GM19452 (cell line): ENCODE measurements around the gene MTUS2.

ENCODE experiments used
- ATAC-seq: cut with Tn5 transposase; IDR thresholded peaks from one replicate; pipeline ENCODE4 v1.9.1; 2021; ENCODE audit not compliant: unreplicated experiment

MTUS2 gene

DNA sequence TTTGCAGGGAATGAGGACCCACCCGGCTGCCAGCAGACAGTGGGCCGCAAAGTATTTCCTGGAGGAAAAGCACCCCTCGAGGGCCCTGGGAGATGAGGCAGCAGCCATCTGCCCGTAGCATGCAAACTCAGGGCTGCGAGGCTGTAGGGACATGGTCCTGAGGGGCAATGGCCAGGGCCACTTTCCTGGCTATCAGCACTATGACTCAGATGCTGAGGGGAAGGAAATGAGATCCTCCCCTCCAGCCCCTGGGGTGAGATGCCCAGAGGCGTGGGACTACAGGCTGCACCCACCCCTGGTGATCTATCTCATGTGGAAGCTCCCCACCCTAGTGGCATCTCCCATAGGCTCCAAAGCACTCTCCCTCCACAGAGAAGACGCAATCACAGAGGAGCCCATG is 695.2 kb downstream of the MTUS2 start:
- ATAC-seq = no peak

DNA sequence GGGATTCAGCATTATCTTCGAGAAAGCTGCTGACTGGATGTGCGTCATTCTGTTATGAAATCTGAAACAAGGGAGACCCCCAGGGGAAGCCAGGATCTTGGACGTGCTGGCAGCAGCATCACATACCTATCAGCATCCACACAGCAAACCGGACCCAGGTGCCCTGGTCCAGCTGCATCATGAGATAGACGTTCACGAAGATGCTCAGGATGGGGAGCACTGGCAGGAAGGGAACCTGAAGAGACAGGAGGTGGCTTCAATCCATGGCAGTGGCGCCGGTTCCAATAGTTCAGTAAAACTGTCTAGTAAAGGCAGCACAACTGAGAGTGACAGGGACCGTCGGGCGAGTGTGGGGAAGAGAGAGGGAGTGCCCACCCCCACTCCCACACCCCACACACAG is 695.9 kb downstream of the MTUS2 start:
- no peak for ATAC-seq

DNA sequence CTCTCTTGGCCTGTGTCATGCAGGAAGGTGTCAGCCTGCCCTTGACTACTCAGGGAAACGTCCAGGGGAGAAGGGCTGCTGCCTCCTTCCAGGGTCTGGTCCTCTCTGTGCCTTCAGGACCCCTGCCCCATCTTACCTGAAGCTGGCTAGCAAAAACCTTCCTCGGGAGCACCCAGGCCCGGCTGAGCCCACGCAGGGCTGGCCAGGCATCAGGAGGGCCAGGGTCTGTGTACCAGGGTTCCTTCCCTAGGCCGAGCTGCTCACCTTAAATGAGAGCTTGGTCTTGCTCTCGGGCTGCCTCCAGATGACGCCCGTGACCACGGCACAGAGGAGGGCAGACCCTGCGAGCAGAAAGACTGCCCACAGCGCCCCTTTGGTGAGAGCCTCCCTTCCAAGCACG is 696.7 kb downstream of the MTUS2 start:
- ATAC-seq = no peak

DNA sequence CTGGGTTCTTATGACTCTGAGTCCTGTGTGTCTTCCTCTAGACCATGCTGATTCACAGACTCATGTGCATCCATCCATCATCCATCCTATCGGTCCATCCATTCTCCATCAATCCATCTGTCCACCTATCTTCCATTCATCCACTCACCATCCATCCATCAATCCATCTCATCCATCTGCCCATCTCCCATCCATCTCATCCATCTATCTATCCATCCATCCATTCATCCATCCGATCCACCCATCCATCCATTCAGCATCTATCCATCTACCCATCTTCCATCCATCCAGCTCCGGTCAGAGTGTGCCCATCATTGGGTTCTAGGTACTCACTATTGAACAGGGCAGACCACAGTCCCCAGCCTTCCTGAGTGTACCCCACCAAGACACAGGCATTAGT is 699.8 kb downstream of the MTUS2 start:
- no peak for ATAC-seq

DNA sequence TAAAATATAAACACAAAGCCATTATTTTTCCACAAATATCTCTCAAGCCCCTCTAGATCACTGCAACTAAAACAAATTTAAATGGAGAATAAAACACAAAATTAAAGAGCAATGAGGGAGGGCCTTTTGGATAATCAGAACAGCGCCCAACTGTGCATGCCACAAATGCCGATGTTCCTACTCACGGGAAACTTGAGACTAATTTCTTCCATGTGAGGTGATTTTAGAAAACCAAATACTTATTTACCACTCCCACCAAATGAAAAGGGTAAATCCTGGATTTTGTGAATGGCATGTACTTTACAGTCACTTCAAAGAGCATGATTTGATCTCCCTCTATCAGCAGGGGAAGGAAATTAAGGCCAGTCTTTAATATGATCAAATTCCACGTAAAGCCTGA is 700.5 kb downstream of the MTUS2 start:
- no peak for ATAC-seq

DNA sequence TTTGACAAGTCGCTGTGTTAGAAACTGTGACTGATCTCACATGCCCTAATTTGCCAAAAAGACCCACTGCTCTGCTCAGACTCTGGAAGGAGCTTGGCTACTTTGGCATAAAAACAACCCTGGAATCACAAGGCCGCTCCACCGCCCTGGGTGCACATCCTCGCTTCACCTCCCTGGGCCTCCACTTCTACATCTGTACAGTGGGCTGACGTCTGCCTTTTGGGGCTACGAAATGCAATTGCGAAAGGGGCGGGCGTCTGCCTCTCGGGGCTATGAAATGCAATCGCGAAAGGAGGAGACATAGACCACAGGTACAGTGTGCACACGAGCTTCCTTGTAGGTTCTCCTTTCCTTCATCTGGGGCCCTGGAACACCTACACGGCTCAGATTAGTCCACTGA is 701.2 kb downstream of the MTUS2 start:
- no peak for ATAC-seq

DNA sequence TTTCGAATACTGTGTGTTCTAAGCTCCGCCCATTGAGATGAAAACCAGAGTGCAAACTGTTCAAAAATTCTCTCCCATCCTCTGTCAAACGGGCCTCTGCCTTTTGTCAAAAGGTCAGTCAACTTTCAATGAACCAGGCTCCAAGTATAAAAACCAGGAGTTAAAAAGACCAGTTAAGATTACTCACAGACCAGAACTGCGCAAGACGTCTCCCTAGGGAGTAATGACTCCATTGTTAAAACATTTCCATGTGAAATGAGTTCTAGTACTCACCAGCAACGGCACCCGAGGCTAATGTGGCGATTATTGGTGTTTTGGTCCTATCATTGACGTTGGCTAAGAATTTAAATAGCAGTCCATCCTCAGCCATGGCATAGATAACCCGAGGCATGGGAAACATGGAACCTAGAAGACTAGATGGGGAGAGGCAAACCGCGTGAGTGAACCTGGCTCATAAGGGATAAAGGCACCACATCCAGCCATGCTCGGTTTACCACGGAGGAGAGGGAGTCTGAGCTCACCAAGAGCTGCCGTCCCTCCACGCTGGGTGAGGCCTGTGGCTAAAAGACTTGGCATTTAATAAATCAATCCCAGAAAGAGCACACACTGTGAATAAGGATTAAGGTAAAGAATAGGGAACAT is 702.0 kb downstream of the MTUS2 start:
- no peak for ATAC-seq

DNA sequence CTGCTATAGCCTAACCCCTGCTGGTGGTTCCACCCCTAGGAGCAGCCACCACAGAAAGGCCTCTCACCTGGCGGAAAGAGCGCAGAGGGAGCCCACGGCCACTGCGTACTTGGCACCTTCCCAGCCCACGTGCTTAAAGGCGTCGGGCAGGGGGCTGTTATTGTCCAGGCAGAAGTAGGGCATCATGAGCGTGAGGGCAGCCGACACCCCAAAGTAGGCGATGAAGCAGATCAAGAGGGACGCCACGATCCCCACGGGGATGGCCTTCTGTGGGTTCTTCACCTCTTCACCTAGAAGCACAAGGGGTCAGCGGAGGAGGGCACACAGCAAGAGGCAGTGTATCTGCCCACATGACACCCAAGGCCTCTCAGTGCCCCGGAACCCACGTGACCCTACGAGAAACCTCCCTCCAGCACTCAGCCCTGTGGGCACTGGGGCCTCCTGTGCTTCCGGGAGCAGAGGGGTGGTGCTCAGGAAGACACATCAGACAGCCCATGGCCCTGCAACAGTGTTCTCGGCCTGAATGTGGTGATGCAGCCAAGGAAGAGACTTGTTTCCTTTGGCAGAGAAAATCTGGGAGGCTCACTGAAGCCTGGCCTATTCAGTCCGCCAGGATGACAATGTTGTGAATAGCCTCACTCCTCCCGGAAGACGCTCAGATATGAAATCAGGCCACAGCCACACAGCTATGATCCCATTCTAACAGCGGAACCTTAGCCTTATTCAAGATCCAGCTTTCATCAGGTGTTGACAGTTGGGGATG is 703.2 kb downstream of the MTUS2 start:
- ATAC-seq = no peak

DNA sequence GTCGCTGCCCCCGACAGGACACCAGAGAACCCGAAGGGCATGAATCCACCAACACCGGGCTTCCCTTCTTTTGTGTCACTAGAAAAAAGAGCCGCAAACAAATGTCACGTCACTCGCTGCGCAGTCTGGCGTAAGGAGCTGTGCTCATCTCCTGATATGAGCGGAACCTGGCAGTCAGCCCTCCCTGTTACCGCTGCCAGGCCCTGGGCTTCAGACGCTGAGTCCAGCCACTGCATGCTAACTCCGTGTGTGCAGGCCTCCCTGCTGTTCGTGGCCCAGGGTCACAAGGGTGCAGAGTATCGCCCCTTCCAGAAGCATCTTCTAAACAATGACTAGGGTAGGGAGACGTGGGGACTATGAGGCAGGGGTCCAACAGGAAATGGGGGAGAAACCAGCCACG is 704.0 kb downstream of the MTUS2 start:
- no peak for ATAC-seq

DNA sequence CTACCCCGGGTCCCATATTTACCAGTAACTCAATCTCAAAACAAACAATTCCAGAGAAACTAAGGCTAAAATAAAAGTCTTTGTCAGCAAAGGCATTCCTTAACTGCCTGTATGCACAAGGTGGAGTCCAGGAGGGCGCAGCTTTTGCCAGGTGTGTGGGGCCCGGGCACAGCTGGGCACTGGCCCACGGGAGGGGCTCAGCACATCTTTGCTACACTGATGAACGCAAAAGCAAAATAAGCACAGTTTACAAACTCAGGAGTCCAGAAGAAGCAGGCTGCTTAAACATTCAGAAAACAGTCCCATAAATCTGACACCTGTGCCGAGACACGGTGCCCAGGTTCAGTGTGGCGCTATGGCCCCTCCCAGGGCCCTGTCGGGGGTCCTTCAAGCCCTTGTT is 704.5 kb downstream of the MTUS2 start:
- no peak for ATAC-seq

DNA sequence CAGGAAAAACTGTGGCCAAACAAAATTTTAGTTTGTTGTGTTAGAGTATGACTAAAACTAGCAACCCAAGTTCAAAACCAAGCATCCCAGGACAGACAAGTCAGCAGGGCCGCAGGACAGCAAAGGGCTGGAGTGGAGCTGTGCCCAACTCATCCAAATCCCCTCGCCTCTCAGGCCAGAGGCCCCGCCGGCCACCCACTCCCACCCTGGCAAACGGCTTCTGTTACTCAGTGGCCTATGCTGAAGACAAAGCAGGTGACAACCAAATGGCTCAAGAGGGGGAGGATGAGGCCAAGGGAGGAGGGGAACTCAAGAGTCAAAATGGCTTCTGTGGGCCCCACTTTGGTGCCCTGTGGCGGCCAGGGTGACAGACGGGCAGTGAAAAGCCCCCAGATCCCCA is 705.6 kb downstream of the MTUS2 start:
- no peak for ATAC-seq

DNA sequence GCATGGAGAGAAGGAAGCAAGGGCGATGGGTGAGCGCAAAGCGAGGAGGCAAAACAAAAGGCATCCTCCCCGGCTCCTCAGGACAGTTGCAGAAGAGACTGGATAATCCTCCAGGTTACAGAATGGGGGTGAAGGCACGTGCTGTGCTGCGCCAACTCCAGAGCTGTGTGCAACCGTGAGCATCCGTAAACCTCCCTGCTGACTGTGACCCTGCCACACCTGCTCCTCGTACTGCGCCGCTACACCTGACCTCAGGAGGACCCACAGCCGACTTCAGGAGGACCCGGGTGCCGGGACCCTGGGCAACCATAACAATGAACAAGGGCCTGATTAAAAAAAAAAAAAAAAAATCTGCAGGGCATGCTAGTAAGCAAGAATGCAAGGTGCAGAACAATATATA is 706.6 kb downstream of the MTUS2 start:
- no peak for ATAC-seq

DNA sequence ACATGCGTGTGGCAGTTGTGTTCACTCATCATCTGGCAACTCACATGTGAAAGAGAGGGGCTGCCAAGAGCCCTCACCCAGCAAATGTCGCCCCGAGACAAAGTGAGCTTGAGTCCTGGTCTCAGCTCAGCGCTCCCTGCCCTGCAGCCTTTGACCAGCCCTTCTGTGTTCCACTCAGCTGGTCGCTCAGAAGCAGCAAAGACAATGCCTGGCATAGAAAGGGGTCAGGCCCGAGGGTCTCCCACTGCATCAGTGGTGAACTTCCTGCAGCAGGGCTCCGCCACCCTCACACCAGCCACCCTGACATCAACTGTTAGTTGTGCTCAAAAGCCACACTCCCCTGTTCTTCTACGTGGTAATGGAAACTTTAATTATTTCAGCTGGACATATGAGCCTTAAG is 707.4 kb downstream of the MTUS2 start:
- ATAC-seq = no peak

DNA sequence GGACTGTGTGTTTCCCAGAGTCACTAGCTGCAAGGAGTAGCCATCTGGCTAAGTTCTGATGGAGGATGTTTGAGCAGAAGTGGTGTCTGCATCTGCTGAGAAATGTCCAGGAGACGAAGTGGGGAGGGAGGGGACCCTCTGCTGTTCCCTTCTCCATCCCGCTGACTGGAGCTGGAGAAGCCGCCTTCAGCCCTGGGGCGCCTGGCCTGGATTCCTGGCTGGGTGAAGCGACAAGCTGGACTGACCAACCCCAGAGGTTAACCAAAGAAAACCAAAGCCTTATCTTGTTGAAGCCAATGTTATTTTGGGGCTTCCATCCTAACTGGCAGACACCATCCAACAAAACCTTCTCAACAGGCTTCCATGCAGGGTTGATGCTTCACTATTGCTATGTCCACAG is 707.8 kb downstream of the MTUS2 start:
- no peak for ATAC-seq

DNA sequence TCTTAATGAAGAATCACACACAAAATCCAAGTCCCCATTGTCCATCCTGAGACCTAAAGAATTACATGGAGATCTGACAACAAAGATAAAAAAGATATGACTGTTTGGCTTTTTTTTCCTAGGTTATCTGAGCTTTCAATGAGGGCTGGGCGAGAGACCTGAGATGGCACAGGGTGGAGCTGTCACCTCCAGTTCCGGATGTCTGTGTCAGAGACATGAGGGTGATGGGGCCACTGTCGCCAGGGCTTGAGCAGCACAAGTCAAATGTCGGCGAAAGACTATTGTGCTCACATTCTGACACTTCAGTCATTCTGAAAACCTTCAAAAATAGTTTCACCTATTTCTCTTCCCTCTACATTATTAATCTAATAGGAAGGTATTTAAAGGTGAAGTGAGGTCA is 709.6 kb downstream of the MTUS2 start:
- ATAC-seq = no peak

DNA sequence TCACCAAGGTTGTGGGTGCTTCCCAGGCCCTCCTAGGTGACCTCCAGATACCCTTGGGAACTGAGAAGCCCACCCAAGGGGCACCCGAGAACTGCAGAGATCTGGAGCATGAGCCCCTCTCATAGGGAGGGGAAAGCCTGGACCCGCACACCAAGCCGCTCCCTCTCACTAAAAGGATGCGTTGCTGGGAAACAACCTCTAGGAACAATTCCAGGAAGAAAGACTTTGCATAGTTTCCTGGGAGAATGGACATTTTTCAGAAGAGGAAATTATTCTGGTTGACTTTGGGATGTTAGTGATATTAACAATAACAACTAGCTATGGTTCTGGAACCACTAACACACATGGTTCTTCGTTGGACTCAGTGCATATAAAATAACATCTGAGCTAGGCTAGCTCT is 710.8 kb downstream of the MTUS2 start:
- no peak for ATAC-seq

DNA sequence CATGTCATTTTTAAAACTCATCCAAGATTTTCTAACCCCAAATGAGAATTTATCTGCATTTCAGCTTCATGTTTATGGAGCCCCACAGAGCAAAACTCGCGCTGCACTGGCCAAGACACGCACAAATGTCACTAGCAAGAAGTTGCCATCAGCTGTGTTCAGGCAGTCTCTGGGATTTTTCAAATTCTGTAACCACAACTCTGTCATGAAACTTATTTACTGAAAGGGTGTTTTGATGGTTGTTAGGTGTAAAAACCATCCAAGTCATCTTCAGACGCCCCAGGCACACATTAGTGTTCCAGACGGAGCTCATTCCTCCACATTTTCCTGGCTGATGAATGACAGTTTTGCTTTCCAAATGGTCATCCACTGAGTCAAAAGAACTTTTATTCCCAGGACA is 712.0 kb downstream of the MTUS2 start:
- no peak for ATAC-seq

DNA sequence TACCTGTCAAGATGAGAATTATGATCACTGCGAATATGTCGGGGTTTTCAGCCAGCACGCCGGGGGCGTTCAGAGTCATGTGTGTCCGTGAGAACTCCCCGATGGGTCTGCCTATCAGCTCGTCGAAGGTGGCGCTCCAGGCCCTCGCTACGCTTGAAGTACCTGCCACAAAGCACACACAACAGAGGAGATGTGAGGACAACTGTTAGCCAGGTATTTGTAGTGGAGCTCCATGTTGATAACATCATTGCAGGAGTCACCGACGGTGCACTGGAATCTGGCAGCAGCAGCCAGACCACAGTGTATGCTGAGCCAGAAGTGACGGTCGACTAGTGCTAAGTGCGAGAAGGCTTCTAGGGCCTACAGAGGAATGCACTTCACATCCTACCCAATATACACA is 712.7 kb downstream of the MTUS2 start:
- ATAC-seq = no peak

DNA sequence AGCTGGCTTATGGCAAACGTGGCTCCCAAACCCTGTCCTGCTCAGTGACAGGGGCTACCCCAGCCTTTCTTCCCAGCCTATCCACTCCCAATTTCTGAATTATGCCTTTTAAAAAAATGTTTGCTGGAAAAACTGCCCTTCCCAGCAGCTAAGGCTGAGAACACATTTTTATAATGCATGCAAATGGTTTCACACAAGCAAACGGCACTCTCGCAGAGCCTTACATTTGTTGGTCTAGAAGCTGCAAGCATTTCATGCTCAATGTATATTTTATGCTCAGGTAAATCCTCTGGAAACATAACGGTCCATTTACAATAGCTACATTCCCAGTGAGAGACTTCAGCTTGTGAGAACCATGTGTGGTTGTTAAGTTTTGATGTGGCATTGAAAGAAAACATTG is 713.9 kb downstream of the MTUS2 start:
- no peak for ATAC-seq

DNA sequence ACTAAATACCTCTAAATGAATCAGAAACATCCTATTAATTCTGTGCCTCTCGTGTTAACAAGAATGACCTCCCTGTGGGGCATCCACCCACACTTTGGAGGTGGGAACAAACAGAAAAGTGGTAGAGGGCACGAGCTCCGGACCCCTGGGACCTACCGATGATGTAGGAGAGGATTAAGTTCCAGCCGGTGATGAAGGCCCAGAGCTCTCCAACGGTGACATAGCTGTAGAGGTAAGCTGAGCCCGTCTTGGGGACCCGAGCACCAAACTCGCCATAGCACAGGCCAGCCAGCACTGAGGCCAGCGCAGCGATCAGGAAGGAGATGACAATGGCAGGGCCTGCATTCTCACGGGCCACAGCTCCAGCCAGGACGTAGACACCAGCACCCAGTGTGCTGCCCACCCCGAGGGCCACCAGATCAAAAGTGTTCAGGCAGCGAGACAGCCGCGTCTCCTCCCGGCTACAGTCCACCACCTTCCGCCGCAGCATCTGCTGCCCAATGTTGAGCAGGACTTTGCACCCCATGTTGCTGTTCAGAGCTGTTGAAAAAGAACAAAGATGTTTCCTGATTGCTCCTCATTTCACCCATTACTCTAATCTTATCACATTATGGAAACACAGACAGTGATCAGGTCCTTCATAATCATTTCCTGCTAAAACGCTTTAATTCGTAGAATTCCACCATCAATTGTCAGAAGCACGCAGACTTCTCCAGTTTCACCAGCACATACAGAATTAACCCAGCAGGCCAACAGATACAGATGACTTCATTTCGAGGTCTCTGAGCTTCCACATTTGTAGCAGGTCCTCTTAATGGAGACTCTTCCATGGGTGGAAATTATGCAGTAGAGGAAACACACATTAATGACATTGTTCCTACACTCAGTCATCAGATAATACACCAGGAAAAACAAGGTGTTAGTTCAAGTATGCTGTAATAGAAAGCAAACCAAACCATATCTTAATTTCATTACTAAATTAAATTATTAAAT is 715.8 kb downstream of the MTUS2 start:
- ATAC-seq = no peak

DNA sequence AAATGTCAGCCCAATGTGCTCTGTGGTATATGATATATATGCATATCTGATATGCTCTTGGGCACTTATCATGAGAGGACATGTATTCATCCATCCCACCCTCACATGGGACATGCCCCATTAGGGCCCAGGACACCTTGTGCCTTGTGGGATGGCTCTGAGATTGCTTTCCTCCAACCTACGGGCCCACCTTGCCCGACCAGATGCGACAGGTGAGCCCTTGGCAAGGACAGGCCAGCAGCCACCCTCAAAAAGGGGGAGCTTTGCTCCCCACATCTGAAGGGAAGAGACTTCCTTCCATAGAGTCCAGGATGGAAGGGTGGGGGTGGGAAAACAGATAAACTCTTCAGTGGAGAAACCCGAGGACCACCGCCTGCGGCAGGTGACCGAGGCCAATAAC is 716.7 kb downstream of the MTUS2 start:
- ATAC-seq = no peak
